Neuronal stem cell (in vitro differentiated cells): ENCODE results near the gene PDE6G. TPM values are rescaled to one million over a fixed set of nuclear protein-coding genes. Genes with fewer than 3 reads are reported as not detected.

ENCODE experiments used
- DNase-seq: peaks from one replicate; pipeline ENCODE4 v3.0.0-alpha.2; 2013; ENCODE audit warnings: low spot score
- H2AFZ ChIP-seq: one replicate; pipeline ENCODE4 v1.6.1; 2013; ENCODE audit warnings: mild to moderate bottlenecking, low read length, inconsistent platforms
- H2AK5ac ChIP-seq: 2 replicates; pipeline ENCODE4 v1.6.1; 2013; ENCODE audit warnings: low read depth, mild to moderate bottlenecking, inconsistent platforms, low read length, moderate library complexity, mixed read lengths
- H2BK120ac ChIP-seq: 2 replicates; pipeline ENCODE4 v1.6.1; 2013; ENCODE audit warnings: low read depth, mild to moderate bottlenecking, inconsistent platforms, low read length, moderate library complexity, mixed read lengths
- H2BK12ac ChIP-seq: one replicate; pipeline ENCODE4 v1.6.1; 2013; ENCODE audit warnings: low read length, inconsistent platforms
- H2BK15ac ChIP-seq: 2 replicates; pipeline ENCODE4 v1.6.1; 2013; ENCODE audit warnings: mild to moderate bottlenecking, low read length, inconsistent platforms, mixed read lengths
- H2BK5ac ChIP-seq: one replicate; pipeline ENCODE4 v1.6.1; 2013; ENCODE audit warnings: inconsistent platforms, mild to moderate bottlenecking, low read length, moderate library complexity
- H3K14ac ChIP-seq: one replicate; pipeline ENCODE4 v1.6.1; 2013; ENCODE audit warnings: low read length, inconsistent platforms
- H3K18ac ChIP-seq: 2 replicates; pipeline ENCODE4 v1.6.1; 2013; ENCODE audit warnings: low read length, inconsistent platforms
- H3K23ac ChIP-seq: 2 replicates; pipeline ENCODE4 v1.6.1; 2013; ENCODE audit warnings: low read depth, mild to moderate bottlenecking, mixed read lengths, low read length, inconsistent platforms; ENCODE audit not compliant: poor library complexity
- H3K27ac ChIP-seq: replicated peaks from 3 replicates; pipeline ENCODE4 v1.5.1; 2013; ENCODE audit warnings: low read length, inconsistent platforms
- H3K27me3 ChIP-seq, 3 experiments: 2 replicates each; pipeline ENCODE4 v1.6.1; 2013; ENCODE audit warnings: low read length in 3 of 3, mild to moderate bottlenecking in 2 of 3, inconsistent platforms in 1 of 3, low read depth in 1 of 3, mixed read lengths in 1 of 3, moderate library complexity in 1 of 3; ENCODE audit not compliant: control insufficient read depth in 3 of 3, insufficient read depth in 3 of 3
- H3K36me3 ChIP-seq, 2 donors: replicated peaks in 1 of 2; 2 replicates each; pipeline ENCODE4 v1.6.1; 2013; ENCODE audit warnings: low read length in 2 of 2; ENCODE audit not compliant: control insufficient read depth in 2 of 2, insufficient read depth in 2 of 2
- H3K4ac ChIP-seq: 2 replicates; pipeline ENCODE4 v1.6.1; 2013; ENCODE audit warnings: inconsistent platforms, mild to moderate bottlenecking, low read length, moderate library complexity
- H3K4me1 ChIP-seq, 2 donors: 1 replicate in 1 of 2; 2 replicates in 1 of 2; pipeline ENCODE4 v1.6.1; 2013; ENCODE audit warnings: low read length in 2 of 2, low read depth in 1 of 2; ENCODE audit not compliant: control insufficient read depth in 2 of 2, insufficient read depth in 1 of 2
- H3K4me2 ChIP-seq: one replicate; pipeline ENCODE4 v1.6.1; 2013; ENCODE audit warnings: mild to moderate bottlenecking, low read length, inconsistent platforms; ENCODE audit not compliant: insufficient read depth, poor library complexity, severe bottlenecking
- H3K4me3 ChIP-seq, 2 donors: 2 replicates each; pipeline ENCODE4 v1.5.1; 2013; ENCODE audit warnings: low read length in 2 of 2, mild to moderate bottlenecking in 2 of 2, inconsistent platforms in 1 of 2, moderate library complexity in 1 of 2
- H3K79me1 ChIP-seq: one replicate; pipeline ENCODE4 v1.6.1; 2013; ENCODE audit warnings: low read depth, mild to moderate bottlenecking, inconsistent platforms, low read length, moderate library complexity
- H3K9ac ChIP-seq: one replicate; pipeline ENCODE4 v1.6.1; 2013; ENCODE audit warnings: mild to moderate bottlenecking, low read depth, low read length, inconsistent platforms; ENCODE audit not compliant: poor library complexity
- H3K9me3 ChIP-seq, 2 donors: replicated peaks in 1 of 2; 2 replicates each; pipeline versions ENCODE3 to v1.6.1; 2013; ENCODE audit warnings: low read length in 2 of 2, mild to moderate bottlenecking in 2 of 2, inconsistent platforms in 1 of 2, low read depth in 1 of 2, mixed read lengths in 1 of 2, moderate library complexity in 1 of 2; ENCODE audit not compliant: control insufficient read depth in 2 of 2, insufficient read depth in 1 of 2
- H4K8ac ChIP-seq: one replicate; pipeline ENCODE4 v1.6.1; 2013; ENCODE audit warnings: low read depth, mild to moderate bottlenecking, inconsistent platforms, low read length, moderate library complexity
- H4K91ac ChIP-seq: one replicate; pipeline ENCODE4 v1.6.1; 2013; ENCODE audit warnings: low read length, low read depth, mild to moderate bottlenecking, inconsistent platforms; ENCODE audit not compliant: poor library complexity
- WGBS, 2 donors: extraction: QIAGEN DNeasy Blood & Tissue Kit; methylation state at CpG; one replicate each; pipeline ENCODE4 v1.1.7; 2013; ENCODE audit warnings: missing lambda C conversion rate in 2 of 2, mixed read lengths in 1 of 2; ENCODE audit not compliant: insufficient read length in 2 of 2, insufficient replicate concordance in 1 of 2; ENCODE audit errors: extremely low coverage in 2 of 2; 5-methylcytosine and 5-hydroxymethylcytosine counted together
- polyA plus RNA-seq, 2 experiments: library from polyadenylated mRNA; stranded (reverse); fragments of 200-250 nt; gene quantifications; one replicate each; pipeline ENCODE4 v1.2.3, GENCODE V29; 2013

Gene PDE6G
- polyA plus RNA-seq (2013, experiment 1 of 2), result 0.07 TPM
- not detected for polyA plus RNA-seq (2013, experiment 2 of 2)

- Histone ChIP-seq H3K4me3 (peak within 1 kb of the TSS in 1 of 2 donors; percentile 36), H4K91ac (no peak within 1 kb of the TSS), H2BK12ac (peak within 1 kb of the TSS; percentile 58), H3K4me2 (no peak within 1 kb of the TSS), H2BK15ac (peak within 1 kb of the TSS; percentile 24), H2AK5ac (peak within 1 kb of the TSS; percentile 84), H3K79me1 (peaks cover 2% of the 10 kb centered on the region), H2AFZ (peak within 1 kb of the TSS; percentile 15), H3K18ac (peak within 1 kb of the TSS; percentile 48), H3K4ac (no peak within 1 kb of the TSS), H3K23ac (peak within 1 kb of the TSS; percentile 5), H4K8ac (no peak within 1 kb of the TSS), H2BK5ac (no peak within 1 kb of the TSS), H3K4me1 (peaks cover 5 to 9% of the 10 kb centered on the region in 2 donors), H3K9me3 (no peaks in the 10 kb centered on the region), H3K9ac (no peak within 1 kb of the TSS), H3K14ac (peak within 1 kb of the TSS; percentile 9), H3K27ac (no peak within 1 kb of the TSS), H3K36me3 (no peaks in the 10 kb centered on the region), H2BK120ac (peak within 1 kb of the TSS; percentile 3), H3K27me3 (no peaks in the 10 kb centered on the region)
- WGBS, 2 donors, result no CpG with 5 or more reads among the region's 15 CpGs
- DNase-seq, result no peak
Observed at GRCh38 chr17:81656118-81656743, at the start of gene PDE6G. Gene PDE6G, minus strand, starts transcription at chr17:81656542. Its CDS starts 3,237 bp downstream, at chr17:81653305.

GRCh38 chr17:81705518-81706231 lies 49.3 kb upstream of the PDE6G start:
- WGBS, 2 donors, result no CpG with 5 or more reads among the region's 30 CpGs
- Histone ChIP-seq H2BK15ac (no peak overlapping the region), H3K4me1 (peaks cover 15 to 23% of the 10 kb centered on the region in 2 donors), H3K14ac (no peak overlapping the region), H3K79me1 (peaks cover 35% of the 10 kb centered on the region), H2BK12ac (no peak overlapping the region), H2AK5ac (no peak overlapping the region), H2BK5ac (no peak overlapping the region), H3K9ac (no peak overlapping the region), H3K23ac (no peak overlapping the region), H3K4me2 (no peak overlapping the region), H3K36me3 (peaks cover 39 to 64% of the 10 kb centered on the region in 2 donors), H2BK120ac (no peak overlapping the region), H3K9me3 (no peaks in the 10 kb centered on the region), H3K27me3 (peaks cover 0 to 6% (median 0%) of the 10 kb centered on the region in 3 experiments), H3K4me3 (peak overlapping the region in 1 of 2 donors; percentile 4), H4K91ac (no peak overlapping the region), H2AFZ (no peak overlapping the region), H3K4ac (no peak overlapping the region), H3K27ac (no peak overlapping the region), H4K8ac (no peak overlapping the region), H3K18ac (no peak overlapping the region)
- DNase-seq, result no peak

GRCh38 chr17:81703747-81704654 lies 47.7 kb upstream of the PDE6G start:
- no peak overlapping the region for H2BK120ac ChIP-seq
- H3K23ac ChIP-seq, result peak overlapping the region; percentile 66
- DNase-seq, result no peak
- peak overlapping the region; percentile 77 for H2BK5ac ChIP-seq
- H3K4me1 ChIP-seq, result peaks cover 10 to 23% of the 10 kb centered on the region in 2 donors
- H3K9me3 ChIP-seq, result no peaks in the 10 kb centered on the region
- H2BK12ac ChIP-seq, result no peak overlapping the region
- H3K9ac ChIP-seq, result peak overlapping the region; percentile 96
- no peak overlapping the region for H3K14ac ChIP-seq
- H4K91ac ChIP-seq, result no peak overlapping the region
- H3K27ac ChIP-seq, result no peak overlapping the region
- WGBS, 2 donors, result no CpG with 5 or more reads among the region's 27 CpGs
- peak overlapping the region; percentile 85 for H2AK5ac ChIP-seq
- peaks cover 36% of the 10 kb centered on the region for H3K79me1 ChIP-seq
- H3K18ac ChIP-seq, result peak overlapping the region; percentile 93
- peak overlapping the region; percentile 67 for H3K4me2 ChIP-seq
- peak overlapping the region; percentile 98 to 99 for H3K4me3 ChIP-seq
- H3K36me3 ChIP-seq, result peaks cover 42 to 78% of the 10 kb centered on the region in 2 donors
- H2BK15ac ChIP-seq, result no peak overlapping the region
- peak overlapping the region; percentile 83 for H2AFZ ChIP-seq
- peak overlapping the region; percentile 10 for H3K4ac ChIP-seq
- H4K8ac ChIP-seq, result no peak overlapping the region
- H3K27me3 ChIP-seq, result no peaks in the 10 kb centered on the region
